ENCODE results near the gene PTPRJ.

Gene PTPRJ

GRCh38 chr11:48087974-48088681 is 107.8 kb downstream of the PTPRJ start:
- no peak for DNase-seq (ENCODE audit: low read depth)
- no peak overlapping the region for H3K4me3 ChIP-seq (ENCODE audit: low read length)
- no peak for TF ChIP-seq CTCF (conservative IDR thresholded peaks at IDR 0.05; ENCODE audit: low read length)

GRCh38 chr11:48088682-48089050 is 108.3 kb downstream of the PTPRJ start:
- TF ChIP-seq CTCF (conservative IDR thresholded peaks at IDR 0.05; ENCODE audit: low read length): no peak
- DNase-seq (ENCODE audit: low read depth): no peak
- H3K4me3 ChIP-seq (ENCODE audit: low read length): no peak overlapping the region

- TF ChIP-seq CTCF (conservative IDR thresholded peaks at IDR 0.05; ENCODE audit: low read length): no peak
- DNase-seq (ENCODE audit: low read depth): no peak
- no peak overlapping the region for H3K4me3 ChIP-seq (ENCODE audit: low read length)
Measured at GRCh38 chr11:48090174-48090573, 109.8 kb downstream of the PTPRJ start.

- no peak overlapping the region for H3K4me3 ChIP-seq (ENCODE audit: low read length)
- DNase-seq (ENCODE audit: low read depth): no peak
- TF ChIP-seq CTCF (conservative IDR thresholded peaks at IDR 0.05; ENCODE audit: low read length): no peak
Measured at GRCh38 chr11:48091426-48092102, 111.2 kb downstream of the PTPRJ start.

- no peak overlapping the region for H3K4me3 ChIP-seq (ENCODE audit: low read length)
- TF ChIP-seq CTCF (conservative IDR thresholded peaks at IDR 0.05; ENCODE audit: low read length): no peak
- DNase-seq (ENCODE audit: low read depth): no peak
Measured at GRCh38 chr11:48093323-48093722, 113.0 kb downstream of the PTPRJ start.

GRCh38 chr11:48093795-48094642 is 113.7 kb downstream of the PTPRJ start:
- TF ChIP-seq CTCF (conservative IDR thresholded peaks at IDR 0.05; ENCODE audit: low read length): no peak
- no peak overlapping the region for H3K4me3 ChIP-seq (ENCODE audit: low read length)
- DNase-seq (ENCODE audit: low read depth): peak; percentile 17

All from AG10803 (cell line).